Fibroblast of lung (primary cell): Measurements from ENCODE around the gene CCDC183.

Experiments
- CTCF ChIP-seq, 2 donors: IDR thresholded peaks in 1 of 2; conservative IDR thresholded peaks in 1 of 2; 1 replicate in 1 of 2; 2 replicates in 1 of 2; pipeline ENCODE4 v1.5.1; 2011 to 2012; ENCODE audit warnings: low read length in 2 of 2, control low read depth in 1 of 2, inconsistent platforms in 1 of 2, low read depth in 1 of 2, mild to moderate bottlenecking in 1 of 2
- EZH2 ChIP-seq: IDR thresholded peaks from 2 replicates; pipeline ENCODE4 v1.5.1; 2012; ENCODE audit warnings: low read length, control low read depth, mild to moderate bottlenecking; ENCODE audit errors: missing control alignments

- TF ChIP-seq CTCF (conservative IDR thresholded peaks at IDR 0.05 in 1 of 2, IDR thresholded peaks at IDR 0.05 in 1 of 2; ENCODE audit: low read depth in 1 of 2, low read length in 2 of 2) (no peak), EZH2 (no peak)
Measured at GRCh38 chr9:136854842-136855460, 58.8 kb downstream of the CCDC183 start.
